ENCODE measurements around the gene NR2C1. TPM values are rescaled to one million over a fixed set of nuclear protein-coding genes. Genes with fewer than 3 reads are reported as not detected.
A peak's percentile ranks its signal among the peaks of the same experiment; 100 is the strongest.
"Not testable (repeated sequence)": the region's sequence is repeated elsewhere in the genome, so short reads cannot be mapped to it uniquely, and the experiment has no call there.

The NR2C1 gene
- total RNA-seq, 2 experiments from 2014 or later: 19.8 to 24.6 TPM

GRCh38 chr12:94997061-94997460 lies 76.4 kb downstream of the NR2C1 start:
- Mint-ChIP-seq H3K4me1 (ENCODE audit: low read depth) (peaks cover 41% of the 10 kb centered on the region), H3K27ac (no peak overlapping the region), H3K4me3 (no peak overlapping the region), H3K9me3 (no peaks in the 10 kb centered on the region), H3K27me3 (ENCODE audit: low read depth) (no peaks in the 10 kb centered on the region), H3K36me3 (ENCODE audit: low read depth) (peaks cover 29% of the 10 kb centered on the region)
- DNase-seq: no peak
- CTCF ChIA-PET: interaction anchor here (0.7 kb wide), 1 partner anchor 542 kb away, joined by 3 read pairs; no protein-coding TSS in a partner anchor
- intact Hi-C loops (cut with micrococcal nuclease): no loop called here

DNA sequence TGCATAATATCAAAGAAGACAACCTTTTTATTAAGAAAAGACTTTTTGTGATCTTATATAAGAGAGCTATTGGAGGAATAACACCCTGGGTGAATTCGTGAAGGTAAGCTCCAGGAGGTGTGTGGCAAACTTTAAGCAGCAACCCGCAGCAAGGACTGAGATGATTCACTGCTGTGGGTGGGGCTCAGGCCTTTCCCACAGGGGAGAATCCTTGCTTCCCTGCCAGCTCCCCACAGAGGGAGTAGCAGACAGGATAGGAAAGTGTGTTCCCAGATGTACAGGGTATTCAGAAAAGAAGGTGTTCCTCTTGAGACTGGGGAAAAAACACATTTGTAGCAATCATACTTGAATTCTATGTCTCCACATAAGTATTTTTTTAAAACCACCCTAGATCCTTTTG lies 79.1 kb downstream of the NR2C1 start:
- H3K9me3 Mint-ChIP-seq: no peaks in the 10 kb centered on the region
- H3K36me3 Mint-ChIP-seq (ENCODE audit: low read depth): peaks cover 26% of the 10 kb centered on the region
- H3K27ac Mint-ChIP-seq: no peak overlapping the region
- CTCF ChIA-PET: no interaction called here
- intact Hi-C loops (cut with micrococcal nuclease): no loop called here
- DNase-seq: no peak
- H3K4me1 Mint-ChIP-seq (ENCODE audit: low read depth): peaks cover 35% of the 10 kb centered on the region
- H3K4me3 Mint-ChIP-seq: no peak overlapping the region
- H3K27me3 Mint-ChIP-seq (ENCODE audit: low read depth): no peaks in the 10 kb centered on the region

GRCh38 chr12:94993855-94994254 lies 79.6 kb downstream of the NR2C1 start:
- H3K36me3 Mint-ChIP-seq (ENCODE audit: low read depth): peaks cover 25% of the 10 kb centered on the region
- intact Hi-C loops (cut with micrococcal nuclease); H3K27me3 Mint-ChIP-seq (ENCODE audit: low read depth); H3K27ac Mint-ChIP-seq; H3K9me3 Mint-ChIP-seq; DNase-seq; CTCF ChIA-PET; H3K4me3 Mint-ChIP-seq: not testable (repeated sequence)
- H3K4me1 Mint-ChIP-seq (ENCODE audit: low read depth): peaks cover 35% of the 10 kb centered on the region

- no peaks in the 10 kb centered on the region for H3K9me3 Mint-ChIP-seq
- intact Hi-C loops (cut with micrococcal nuclease): no loop called here
- peaks cover 49% of the 10 kb centered on the region for H3K4me1 Mint-ChIP-seq (ENCODE audit: low read depth)
- CTCF ChIA-PET: interaction anchor here (0.6 to 1.2 kb wide), 4 partner anchors 11 to 544 kb away, joined by 3 to 4 read pairs (median 4); no protein-coding TSS in a partner anchor
- H3K27ac Mint-ChIP-seq: peak overlapping the region; percentile 47
- H3K36me3 Mint-ChIP-seq (ENCODE audit: low read depth): peaks cover 24% of the 10 kb centered on the region
- no peak overlapping the region for H3K4me3 Mint-ChIP-seq
- peak; percentile 33 for DNase-seq
- H3K27me3 Mint-ChIP-seq (ENCODE audit: low read depth): no peaks in the 10 kb centered on the region
Observed at GRCh38 chr12:94990222-94990621, 83.2 kb downstream of the NR2C1 start.

- Mint-ChIP-seq H3K9me3 (no peaks in the 10 kb centered on the region), H3K36me3 (ENCODE audit: low read depth) (peaks cover 27% of the 10 kb centered on the region), H3K4me1 (ENCODE audit: low read depth) (peaks cover 51% of the 10 kb centered on the region), H3K27me3 (ENCODE audit: low read depth) (no peaks in the 10 kb centered on the region), H3K4me3 (no peak overlapping the region), H3K27ac (peak overlapping the region; percentile 84)
- intact Hi-C loops (cut with micrococcal nuclease): loop anchor here (1.0 to 10.0 kb wide), 4 partner anchors 15 to 844 kb away; partner anchors contain the start of genes NDUFA12, NR2C1 and PLXNC1
- DNase-seq: peak; percentile 46
- CTCF ChIA-PET: interaction anchor here (0.9 to 1.4 kb wide), 2 partner anchors 23 to 85 kb away, joined by 3 to 4 read pairs; partner anchors contain the start of gene NR2C1
Observed at GRCh38 chr12:94988471-94988870, 84.9 kb downstream of the NR2C1 start.

DNA sequence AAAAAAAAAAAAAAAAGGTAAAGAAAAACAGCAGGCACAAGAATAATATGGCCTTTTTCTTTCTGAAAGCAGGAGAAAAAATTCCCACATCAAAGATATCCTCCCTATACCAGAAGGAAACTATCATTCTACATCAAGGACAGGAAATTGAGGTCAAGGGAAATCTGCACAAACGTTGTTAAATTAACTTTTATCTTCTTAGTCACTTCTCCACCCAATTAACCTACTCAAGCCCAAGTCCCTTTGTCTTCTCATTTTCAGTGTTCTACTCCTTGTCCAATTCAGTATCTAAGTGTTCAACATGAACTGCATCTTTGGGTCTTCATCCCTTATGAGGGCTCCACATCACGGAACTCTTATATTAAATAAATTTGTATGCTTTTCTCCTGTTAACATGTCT lies 85.6 kb downstream of the NR2C1 start:
- Mint-ChIP-seq H3K27ac (peak overlapping the region; percentile 84), H3K9me3 (no peaks in the 10 kb centered on the region), H3K27me3 (ENCODE audit: low read depth) (no peaks in the 10 kb centered on the region), H3K4me3 (peak overlapping the region; percentile 38), H3K4me1 (ENCODE audit: low read depth) (peaks cover 56% of the 10 kb centered on the region), H3K36me3 (ENCODE audit: low read depth) (peaks cover 27% of the 10 kb centered on the region)
- CTCF ChIA-PET: no interaction called here
- intact Hi-C loops (cut with micrococcal nuclease): loop anchor here (1.0 to 10.0 kb wide), 4 partner anchors 16 to 843 kb away; partner anchors contain the start of genes NDUFA12, NR2C1 and PLXNC1
- DNase-seq: no peak

DNA sequence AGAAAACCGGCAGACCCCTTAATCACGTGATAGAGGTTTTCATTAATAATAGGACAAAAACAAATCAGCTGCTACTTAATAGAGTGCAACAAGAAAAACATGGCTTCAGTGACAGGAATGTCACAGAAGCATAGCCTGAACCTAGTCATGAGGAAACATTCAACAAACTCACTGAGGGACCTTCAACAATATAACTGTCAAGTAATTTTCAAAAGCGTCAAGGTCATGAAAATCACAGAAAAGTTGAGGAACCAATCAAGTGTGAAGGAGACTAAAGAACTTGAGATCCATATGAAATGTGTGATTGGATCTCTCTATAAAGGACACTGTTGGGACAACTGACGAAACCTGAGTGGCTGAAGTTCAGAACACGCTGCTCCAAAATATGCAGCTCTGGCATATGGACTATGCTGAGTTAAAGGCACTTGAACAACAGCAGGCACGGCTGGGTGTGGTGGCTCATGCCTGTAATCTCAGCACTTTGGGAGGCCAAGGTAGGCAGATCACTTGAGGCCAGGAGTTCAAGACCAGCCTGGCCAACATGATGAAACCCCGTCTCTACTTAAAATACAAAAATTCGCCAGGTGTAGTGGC lies 86.2 kb downstream of the NR2C1 start:
- H3K4me1 Mint-ChIP-seq (ENCODE audit: low read depth): peaks cover 61% of the 10 kb centered on the region
- H3K4me3 Mint-ChIP-seq: no peak overlapping the region
- DNase-seq: no peak
- intact Hi-C loops (cut with micrococcal nuclease): loop anchor here (5.0 to 10.0 kb wide), 3 partner anchors 45 to 842 kb away; partner anchors contain the start of genes NR2C1 and PLXNC1
- H3K9me3 Mint-ChIP-seq: no peaks in the 10 kb centered on the region
- peak overlapping the region; percentile 61 for H3K27ac Mint-ChIP-seq
- H3K27me3 Mint-ChIP-seq (ENCODE audit: low read depth): no peaks in the 10 kb centered on the region
- H3K36me3 Mint-ChIP-seq (ENCODE audit: low read depth): peaks cover 25% of the 10 kb centered on the region
- CTCF ChIA-PET: no interaction called here

GRCh38 chr12:94985099-94985498 lies 88.3 kb downstream of the NR2C1 start:
- H3K27me3 Mint-ChIP-seq (ENCODE audit: low read depth); DNase-seq; H3K27ac Mint-ChIP-seq; H3K9me3 Mint-ChIP-seq; H3K4me3 Mint-ChIP-seq: not testable (repeated sequence)
- intact Hi-C loops (cut with micrococcal nuclease): loop anchor here (5.0 to 10.0 kb wide), 3 partner anchors 43 to 840 kb away; partner anchors contain the start of genes NR2C1 and PLXNC1
- Mint-ChIP-seq H3K36me3 (ENCODE audit: low read depth) (peaks cover 23% of the 10 kb centered on the region), H3K4me1 (ENCODE audit: low read depth) (peaks cover 72% of the 10 kb centered on the region)
- CTCF ChIA-PET: interaction anchor here (0.6 to 1.0 kb wide), 3 partner anchors 8 to 656 kb away, joined by 3 read pairs; no protein-coding TSS in a partner anchor

DNA sequence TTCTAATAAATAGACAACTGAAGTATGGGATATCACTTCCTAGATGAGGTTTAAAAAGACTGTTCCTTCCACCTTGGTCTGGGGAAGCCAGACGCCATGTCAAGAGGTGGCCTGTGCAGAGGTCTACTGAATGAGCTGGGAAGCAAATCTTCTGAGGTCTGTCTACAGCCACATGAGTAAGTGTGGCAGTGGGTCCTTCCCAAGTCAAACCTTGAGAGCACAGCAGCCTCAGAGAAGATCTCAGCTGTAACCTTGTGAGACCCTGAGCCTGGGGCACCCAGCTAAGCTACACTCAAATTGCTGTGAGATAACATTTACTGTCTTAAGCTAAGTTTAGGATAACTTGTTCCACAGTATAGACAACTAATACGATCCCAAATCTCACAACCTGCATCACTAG lies 90.1 kb downstream of the NR2C1 start:
- H3K4me1 Mint-ChIP-seq (ENCODE audit: low read depth): peaks cover 60% of the 10 kb centered on the region
- no peak for DNase-seq
- no peaks in the 10 kb centered on the region for H3K27me3 Mint-ChIP-seq (ENCODE audit: low read depth)
- intact Hi-C loops (cut with micrococcal nuclease): loop anchor here (5.0 to 10.0 kb wide), 2 partner anchors 151 to 839 kb away; partner anchors contain the start of gene PLXNC1
- H3K36me3 Mint-ChIP-seq (ENCODE audit: low read depth): peaks cover 13% of the 10 kb centered on the region
- no peaks in the 10 kb centered on the region for H3K9me3 Mint-ChIP-seq
- CTCF ChIA-PET: interaction anchor here (0.9 kb wide), 1 partner anchor 108 kb away, joined by 3 read pairs; no protein-coding TSS in a partner anchor
- H3K4me3 Mint-ChIP-seq: no peak overlapping the region
- H3K27ac Mint-ChIP-seq: no peak overlapping the region

DNA sequence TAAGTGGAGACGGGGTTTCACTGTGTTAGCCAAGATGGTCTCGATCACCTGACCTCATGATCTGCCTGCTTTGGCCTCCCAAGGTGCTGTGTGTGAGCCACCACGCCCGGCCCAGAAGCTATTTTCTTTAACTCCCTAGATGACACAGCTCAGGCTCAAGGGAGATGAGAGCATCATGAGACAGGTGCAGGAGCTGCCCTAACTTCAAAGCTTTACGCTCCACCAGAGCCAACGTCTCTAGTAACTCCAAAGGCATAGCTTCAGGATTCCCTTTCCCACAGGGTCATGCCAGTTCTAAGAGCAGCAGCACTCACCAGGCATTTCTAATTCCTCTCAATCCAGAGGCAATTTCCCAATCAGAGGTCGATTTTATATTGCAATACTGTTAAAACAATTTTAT lies 91.0 kb downstream of the NR2C1 start:
- Mint-ChIP-seq H3K4me1 (ENCODE audit: low read depth) (peaks cover 56% of the 10 kb centered on the region), H3K27me3 (ENCODE audit: low read depth) (no peaks in the 10 kb centered on the region)
- CTCF ChIA-PET: interaction anchor here (0.6 kb wide), 1 partner anchor 572 kb away, joined by 3 read pairs; no protein-coding TSS in a partner anchor

GRCh38 chr12:94980577-94980976 lies 92.8 kb downstream of the NR2C1 start:
- H3K27ac Mint-ChIP-seq: no peak overlapping the region
- H3K36me3 Mint-ChIP-seq (ENCODE audit: low read depth): peaks cover 6% of the 10 kb centered on the region
- no peaks in the 10 kb centered on the region for H3K9me3 Mint-ChIP-seq
- no peak overlapping the region for H3K4me3 Mint-ChIP-seq
- no peak for DNase-seq
- H3K4me1 Mint-ChIP-seq (ENCODE audit: low read depth): peaks cover 47% of the 10 kb centered on the region
- CTCF ChIA-PET: no interaction called here
- intact Hi-C loops (cut with micrococcal nuclease): loop anchor here (2.0 to 10.0 kb wide), 4 partner anchors 106 to 836 kb away; partner anchors contain the start of gene PLXNC1
- no peaks in the 10 kb centered on the region for H3K27me3 Mint-ChIP-seq (ENCODE audit: low read depth)

More for the DNA sequence above, 91.0 kb downstream of the NR2C1 start:
- Mint-ChIP-seq H3K27ac (no peak overlapping the region), H3K4me3 (no peak overlapping the region), H3K9me3 (no peaks in the 10 kb centered on the region), H3K36me3 (ENCODE audit: low read depth) (peaks cover 12% of the 10 kb centered on the region)
- intact Hi-C loops (cut with micrococcal nuclease): loop anchor here (5.0 to 10.0 kb wide), 2 partner anchors 150 to 838 kb away; partner anchors contain the start of gene PLXNC1
- DNase-seq: no peak

DNA sequence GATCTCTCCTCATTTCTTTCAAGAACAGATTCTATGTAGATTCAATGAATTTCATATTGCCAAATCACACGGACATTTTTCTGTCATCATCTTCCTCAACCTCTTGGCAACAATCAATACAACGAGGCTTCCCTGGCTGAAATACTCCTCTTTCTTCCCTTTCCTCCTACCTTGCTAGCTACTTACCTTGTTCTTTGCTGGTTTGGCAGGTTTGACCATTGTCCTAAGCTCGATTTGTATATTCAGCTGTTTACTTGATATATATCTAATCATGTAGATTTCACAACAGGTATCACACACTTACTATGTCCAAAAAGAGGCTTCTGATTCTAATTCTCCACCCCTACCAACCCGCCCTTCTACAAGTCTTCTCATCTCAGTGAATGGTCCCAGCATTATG lies 93.5 kb downstream of the NR2C1 start:
- H3K27ac Mint-ChIP-seq: no peak overlapping the region
- H3K36me3 Mint-ChIP-seq (ENCODE audit: low read depth): peaks cover 7% of the 10 kb centered on the region
- CTCF ChIA-PET: interaction anchor here (0.6 to 1.0 kb wide), 2 partner anchors 10 to 806 kb away, joined by 3 to 4 read pairs; no protein-coding TSS in a partner anchor
- intact Hi-C loops (cut with micrococcal nuclease): loop anchor here (2.0 to 10.0 kb wide), 4 partner anchors 105 to 835 kb away; partner anchors contain the start of gene PLXNC1
- H3K4me1 Mint-ChIP-seq (ENCODE audit: low read depth): peaks cover 47% of the 10 kb centered on the region
- DNase-seq: no peak
- H3K27me3 Mint-ChIP-seq (ENCODE audit: low read depth): no peaks in the 10 kb centered on the region
- H3K9me3 Mint-ChIP-seq: no peaks in the 10 kb centered on the region
- H3K4me3 Mint-ChIP-seq: no peak overlapping the region
